Ishikawa (cell line): ENCODE measurements around the gene HDLBP.

Source experiments
- CEBPB ChIP-seq: IDR thresholded peaks from 2 replicates; pipeline ENCODE4 v1.6.1; 2012
- CREB1 ChIP-seq: IDR thresholded peaks from 2 replicates; pipeline ENCODE4 v1.6.1; 2012; ENCODE audit warnings: low read depth
- EGR1 ChIP-seq: IDR thresholded peaks from 2 replicates; pipeline ENCODE4 v1.6.1; 2012
- EP300 ChIP-seq: IDR thresholded peaks from 2 replicates; pipeline ENCODE4 v1.6.1; 2012; ENCODE audit warnings: borderline replicate concordance
- FOXM1 ChIP-seq: IDR thresholded peaks from 2 replicates; pipeline ENCODE4 v1.6.1; 2012; ENCODE audit warnings: low read depth, borderline replicate concordance
- NFIC ChIP-seq: IDR thresholded peaks from 2 replicates; pipeline ENCODE4 v1.6.1; 2012
- RAD21 ChIP-seq: IDR thresholded peaks from 2 replicates; pipeline ENCODE4 v1.6.1; 2012; ENCODE audit warnings: low read depth
- TAF1 ChIP-seq: IDR thresholded peaks from 2 replicates; pipeline ENCODE4 v1.6.1; 2012; ENCODE audit warnings: low read depth, mild to moderate bottlenecking
- TCF12 ChIP-seq: IDR thresholded peaks from 2 replicates; pipeline ENCODE4 v1.6.1; 2012; ENCODE audit warnings: low read depth
- TEAD4 ChIP-seq: IDR thresholded peaks from 2 replicates; pipeline ENCODE4 v1.6.1; 2012
- USF1 ChIP-seq: IDR thresholded peaks from 2 replicates; pipeline ENCODE4 v1.6.1; 2012
- YY1 ChIP-seq: IDR thresholded peaks from 2 replicates; pipeline ENCODE4 v1.6.1; 2012; ENCODE audit warnings: low read depth
- ZBTB7A ChIP-seq: IDR thresholded peaks from 2 replicates; pipeline ENCODE4 v1.6.1; 2012; ENCODE audit warnings: low read depth
- TF ChIP-seq, protein P1 (sequence below): IDR thresholded peaks from 2 replicates; pipeline ENCODE4 v1.6.1; 2012
- TF ChIP-seq, protein P2 (sequence below): IDR thresholded peaks from 2 replicates; pipeline ENCODE4 v1.6.1; 2012; ENCODE audit warnings: low read depth, mild to moderate bottlenecking

Gene HDLBP

DNA sequence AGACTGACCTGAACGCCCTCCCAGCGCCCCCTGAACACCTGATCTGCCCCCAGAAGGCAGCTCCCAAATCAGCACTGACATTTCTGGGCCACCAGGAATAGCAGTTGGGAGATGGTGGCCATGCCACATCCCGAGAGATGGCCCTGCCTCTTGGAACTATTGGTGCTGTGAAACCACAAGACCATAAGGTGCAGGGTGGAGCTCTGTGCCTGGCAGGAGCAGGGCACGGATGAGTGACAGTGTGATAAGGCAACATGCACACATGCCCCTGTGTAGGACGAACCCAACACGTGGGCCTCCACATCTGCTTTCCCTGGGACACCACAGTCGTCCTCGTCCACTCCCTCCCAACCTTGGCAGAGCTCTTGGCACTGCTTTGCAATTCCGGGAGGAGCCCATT, 100.1 kb downstream of the HDLBP start:
- TF ChIP-seq EGR1, result no peak

DNA sequence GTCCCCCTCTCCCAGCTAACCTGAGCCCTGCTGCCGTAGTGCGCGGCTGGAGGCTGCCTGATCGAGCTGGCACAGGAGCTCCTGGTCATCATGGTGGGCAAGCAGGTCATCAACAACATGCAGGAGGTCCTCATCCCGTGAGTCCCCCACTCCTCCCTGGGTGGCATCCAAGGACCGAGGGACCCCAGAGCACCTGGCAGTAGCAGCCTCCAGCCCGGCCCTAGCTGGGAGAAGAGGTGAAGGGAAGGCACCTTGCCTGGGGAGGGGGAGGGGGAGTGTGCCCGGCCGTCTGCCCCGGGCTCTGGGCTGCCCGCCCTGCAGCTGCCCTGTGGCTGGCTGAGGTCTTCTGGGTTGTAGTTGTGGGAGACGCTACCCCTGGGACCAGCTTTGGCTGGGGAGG, 100.7 kb downstream of the HDLBP start:
- no peak for TF ChIP-seq TEAD4
- no peak for TF ChIP-seq EGR1
- no peak for TF ChIP-seq CREB1
- TF ChIP-seq USF1, result no peak
- TF ChIP-seq, protein P1, sequence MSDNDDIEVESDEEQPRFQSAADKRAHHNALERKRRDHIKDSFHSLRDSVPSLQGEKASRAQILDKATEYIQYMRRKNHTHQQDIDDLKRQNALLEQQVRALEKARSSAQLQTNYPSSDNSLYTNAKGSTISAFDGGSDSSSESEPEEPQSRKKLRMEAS, result no peak
- TF ChIP-seq EP300, result no peak
- TF ChIP-seq FOXM1, result no peak
- no peak for TF ChIP-seq RAD21
- no peak for TF ChIP-seq TAF1
- no peak for TF ChIP-seq YY1
- TF ChIP-seq, protein P2, sequence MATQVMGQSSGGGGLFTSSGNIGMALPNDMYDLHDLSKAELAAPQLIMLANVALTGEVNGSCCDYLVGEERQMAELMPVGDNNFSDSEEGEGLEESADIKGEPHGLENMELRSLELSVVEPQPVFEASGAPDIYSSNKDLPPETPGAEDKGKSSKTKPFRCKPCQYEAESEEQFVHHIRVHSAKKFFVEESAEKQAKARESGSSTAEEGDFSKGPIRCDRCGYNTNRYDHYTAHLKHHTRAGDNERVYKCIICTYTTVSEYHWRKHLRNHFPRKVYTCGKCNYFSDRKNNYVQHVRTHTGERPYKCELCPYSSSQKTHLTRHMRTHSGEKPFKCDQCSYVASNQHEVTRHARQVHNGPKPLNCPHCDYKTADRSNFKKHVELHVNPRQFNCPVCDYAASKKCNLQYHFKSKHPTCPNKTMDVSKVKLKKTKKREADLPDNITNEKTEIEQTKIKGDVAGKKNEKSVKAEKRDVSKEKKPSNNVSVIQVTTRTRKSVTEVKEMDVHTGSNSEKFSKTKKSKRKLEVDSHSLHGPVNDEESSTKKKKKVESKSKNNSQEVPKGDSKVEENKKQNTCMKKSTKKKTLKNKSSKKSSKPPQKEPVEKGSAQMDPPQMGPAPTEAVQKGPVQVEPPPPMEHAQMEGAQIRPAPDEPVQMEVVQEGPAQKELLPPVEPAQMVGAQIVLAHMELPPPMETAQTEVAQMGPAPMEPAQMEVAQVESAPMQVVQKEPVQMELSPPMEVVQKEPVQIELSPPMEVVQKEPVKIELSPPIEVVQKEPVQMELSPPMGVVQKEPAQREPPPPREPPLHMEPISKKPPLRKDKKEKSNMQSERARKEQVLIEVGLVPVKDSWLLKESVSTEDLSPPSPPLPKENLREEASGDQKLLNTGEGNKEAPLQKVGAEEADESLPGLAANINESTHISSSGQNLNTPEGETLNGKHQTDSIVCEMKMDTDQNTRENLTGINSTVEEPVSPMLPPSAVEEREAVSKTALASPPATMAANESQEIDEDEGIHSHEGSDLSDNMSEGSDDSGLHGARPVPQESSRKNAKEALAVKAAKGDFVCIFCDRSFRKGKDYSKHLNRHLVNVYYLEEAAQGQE, result no peak
- TF ChIP-seq CEBPB, result no peak
- no peak for TF ChIP-seq TCF12
- no peak for TF ChIP-seq NFIC
- TF ChIP-seq ZBTB7A, result no peak

DNA sequence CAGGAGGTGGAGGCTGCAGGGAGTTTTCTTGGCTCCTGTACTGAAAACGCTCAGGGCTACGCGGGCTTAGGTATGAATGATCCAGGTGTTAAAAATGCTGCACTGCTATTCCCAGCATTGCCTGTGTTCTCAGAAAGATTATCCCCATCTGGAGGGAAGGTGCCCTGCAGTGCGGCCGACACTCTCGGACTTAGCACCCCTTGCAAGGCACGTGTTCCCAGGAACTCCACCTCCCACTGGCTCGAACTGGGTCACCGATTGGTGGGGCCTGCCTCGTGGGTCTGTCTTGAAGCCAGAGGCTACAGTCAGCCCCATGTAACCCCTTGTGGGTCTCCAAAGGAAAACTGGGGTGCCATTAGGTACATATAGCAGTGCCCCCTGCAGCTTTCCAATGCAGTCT, 101.3 kb downstream of the HDLBP start:
- TF ChIP-seq USF1 (no peak), TCF12 (no peak), ZBTB7A (no peak)
- TF ChIP-seq, protein P2, result no peak

DNA sequence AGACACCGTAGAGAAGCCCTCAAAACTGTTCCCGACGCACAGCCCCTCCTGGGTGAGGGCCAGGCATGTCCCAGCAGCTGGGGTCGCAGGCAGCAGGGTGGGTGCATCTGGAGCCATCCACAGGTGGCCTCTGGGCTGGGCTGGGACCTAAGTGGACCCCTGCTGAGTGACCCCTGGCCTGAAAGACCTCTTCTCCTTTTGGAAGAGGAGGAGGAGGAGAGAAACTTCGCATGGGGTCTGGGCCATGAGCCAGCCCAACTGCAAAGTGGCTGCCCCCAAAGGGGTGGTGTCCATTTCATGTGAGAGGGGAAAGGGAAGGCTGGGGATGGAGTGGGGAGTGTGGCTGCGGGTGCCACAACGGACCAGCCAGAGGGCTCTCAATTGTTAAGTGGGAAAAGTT, 101.9 kb downstream of the HDLBP start:
- no peak for TF ChIP-seq FOXM1
- no peak for TF ChIP-seq TCF12
- no peak for TF ChIP-seq CREB1
- no peak for TF ChIP-seq RAD21
- TF ChIP-seq NFIC, result no peak
- TF ChIP-seq YY1, result no peak
- no peak for TF ChIP-seq TEAD4
- TF ChIP-seq EP300, result no peak
- no peak for TF ChIP-seq TAF1
- TF ChIP-seq ZBTB7A, result no peak
- TF ChIP-seq CEBPB, result no peak
- TF ChIP-seq, protein P1, result no peak
- TF ChIP-seq, protein P2, result no peak
- no peak for TF ChIP-seq EGR1
- no peak for TF ChIP-seq USF1

- no peak for TF ChIP-seq EP300
- TF ChIP-seq FOXM1, result no peak
- TF ChIP-seq TCF12, result no peak
- TF ChIP-seq, protein P1, result no peak
Measured at GRCh38 chr2:241213041-241213440, 102.4 kb downstream of the HDLBP start.
